Trophoblast cell (in vitro differentiated cells and primary cell): ENCODE data around the gene PCSK5.
A peak's percentile ranks its signal among the peaks of the same experiment; 100 is the strongest.

Experiments
- DNase-seq, 2 donors: peaks; one replicate each; pipeline ENCODE4 v3.0.0-alpha.2; 2016
- H2AFZ ChIP-seq: 2 replicates; pipeline ENCODE4 v1.6.1; 2013; ENCODE audit warnings: low read length, moderate library complexity, mild to moderate bottlenecking; ENCODE audit not compliant: insufficient read depth, poor library complexity
- H2AK5ac ChIP-seq: 2 replicates; pipeline ENCODE4 v1.6.1; 2013; ENCODE audit warnings: mild to moderate bottlenecking, low read length
- H2BK120ac ChIP-seq: 2 replicates; pipeline ENCODE4 v1.6.1; 2013; ENCODE audit warnings: low read length, mild to moderate bottlenecking, moderate library complexity; ENCODE audit not compliant: insufficient read depth, poor library complexity
- H2BK12ac ChIP-seq: 2 replicates; pipeline ENCODE4 v1.6.1; 2013; ENCODE audit warnings: mild to moderate bottlenecking, low read length, moderate library complexity
- H2BK5ac ChIP-seq: 2 replicates; pipeline ENCODE4 v1.6.1; 2013; ENCODE audit warnings: low read length, low read depth, moderate library complexity, mild to moderate bottlenecking; ENCODE audit not compliant: poor library complexity
- H3K14ac ChIP-seq: 2 replicates; pipeline ENCODE4 v1.6.1; 2013; ENCODE audit warnings: mild to moderate bottlenecking, low read length
- H3K18ac ChIP-seq: 2 replicates; pipeline ENCODE4 v1.6.1; 2013; ENCODE audit warnings: mild to moderate bottlenecking, low read length
- H3K23ac ChIP-seq: 2 replicates; pipeline ENCODE4 v1.6.1; 2013; ENCODE audit warnings: low read length
- H3K27ac ChIP-seq: 2 replicates; pipeline ENCODE4 v1.5.1; 2013; ENCODE audit warnings: low read depth, mild to moderate bottlenecking, inconsistent platforms, low read length, moderate library complexity
- H3K27me3 ChIP-seq: 2 replicates; pipeline ENCODE4 v1.6.1; 2013; ENCODE audit warnings: inconsistent platforms, mild to moderate bottlenecking, low read length, moderate library complexity; ENCODE audit not compliant: insufficient read depth
- H3K36me3 ChIP-seq, 2 experiments: 1 replicate in 1 of 2; 2 replicates in 1 of 2; pipeline ENCODE4 v1.6.1; 2013; ENCODE audit warnings: low read length in 2 of 2, mild to moderate bottlenecking in 2 of 2, moderate library complexity in 1 of 2; ENCODE audit not compliant: insufficient read depth in 2 of 2, control insufficient read depth in 1 of 2
- H3K4ac ChIP-seq: 2 replicates; pipeline ENCODE4 v1.6.1; 2013; ENCODE audit warnings: low read depth, mild to moderate bottlenecking, low read length, moderate library complexity
- H3K4me1 ChIP-seq, 2 experiments: 1 replicate in 1 of 2; 2 replicates in 1 of 2; pipeline ENCODE4 v1.6.1; 2013; ENCODE audit warnings: low read length in 2 of 2, mild to moderate bottlenecking in 2 of 2, moderate library complexity in 1 of 2; ENCODE audit not compliant: insufficient read depth in 2 of 2, control insufficient read depth in 1 of 2
- H3K4me2 ChIP-seq: 2 replicates; pipeline ENCODE4 v1.6.1; 2013; ENCODE audit warnings: inconsistent platforms, mild to moderate bottlenecking, low read length, moderate library complexity
- H3K4me3 ChIP-seq: 2 replicates; pipeline ENCODE4 v1.5.1; 2013; ENCODE audit warnings: mild to moderate bottlenecking, low read depth, low read length, inconsistent platforms
- H3K79me1 ChIP-seq: one replicate; pipeline ENCODE4 v1.6.1; 2013; ENCODE audit warnings: low read length
- H3K79me2 ChIP-seq: 2 replicates; pipeline ENCODE4 v1.6.1; 2013; ENCODE audit warnings: low read length, mild to moderate bottlenecking; ENCODE audit not compliant: control insufficient read depth, insufficient read depth, poor library complexity
- H3K9ac ChIP-seq: 2 replicates; pipeline ENCODE4 v1.6.1; 2013; ENCODE audit warnings: mild to moderate bottlenecking, low read length
- H3K9me3 ChIP-seq: 2 replicates; pipeline ENCODE4 v1.6.1; 2013; ENCODE audit warnings: low read depth, mild to moderate bottlenecking, control low read depth, inconsistent platforms, low read length; ENCODE audit not compliant: insufficient read depth
- H4K12ac ChIP-seq: 2 replicates; pipeline ENCODE4 v1.6.1; 2013; ENCODE audit warnings: low read depth, mild to moderate bottlenecking, low read length, moderate library complexity
- H4K8ac ChIP-seq: 2 replicates; pipeline ENCODE4 v1.6.1; 2013; ENCODE audit warnings: low read depth, mild to moderate bottlenecking, low read length, moderate library complexity
- H4K91ac ChIP-seq: one replicate; pipeline ENCODE4 v1.6.1; 2013; ENCODE audit warnings: low read depth, mild to moderate bottlenecking, low read length, moderate library complexity
- WGBS: extraction: QIAGEN DNeasy Blood & Tissue Kit; methylation state at CpG from one replicate; pipeline ENCODE4 v1.1.7; 2013; ENCODE audit warnings: missing lambda C conversion rate; ENCODE audit not compliant: insufficient read length, insufficient coverage; ENCODE audit errors: extremely low coverage; 5-methylcytosine and 5-hydroxymethylcytosine counted together

The PCSK5 gene

GRCh38 chr9:75976549-75976948 is 86.1 kb downstream of the PCSK5 start:
- Histone ChIP-seq H3K79me1 (no peaks in the 10 kb centered on the region), H3K4ac (no peak overlapping the region), H2BK5ac (no peak overlapping the region), H3K18ac (no peak overlapping the region), H2AFZ (no peak overlapping the region), H3K79me2 (no peaks in the 10 kb centered on the region), H3K4me3 (no peak overlapping the region), H3K14ac (no peak overlapping the region), H4K12ac (no peak overlapping the region), H3K27ac (no peak overlapping the region), H3K4me2 (no peak overlapping the region), H3K27me3 (no peaks in the 10 kb centered on the region), H4K8ac (no peak overlapping the region), H2AK5ac (no peak overlapping the region), H4K91ac (no peak overlapping the region), H3K9ac (no peak overlapping the region), H2BK120ac (no peak overlapping the region), H3K36me3 (no peaks in the 10 kb centered on the region), H3K4me1 (peaks cover 7 to 10% of the 10 kb centered on the region in 2 experiments), H3K9me3 (no peaks in the 10 kb centered on the region), H2BK12ac (no peak overlapping the region), H3K23ac (no peak overlapping the region)
- DNase-seq, result no peak

DNA sequence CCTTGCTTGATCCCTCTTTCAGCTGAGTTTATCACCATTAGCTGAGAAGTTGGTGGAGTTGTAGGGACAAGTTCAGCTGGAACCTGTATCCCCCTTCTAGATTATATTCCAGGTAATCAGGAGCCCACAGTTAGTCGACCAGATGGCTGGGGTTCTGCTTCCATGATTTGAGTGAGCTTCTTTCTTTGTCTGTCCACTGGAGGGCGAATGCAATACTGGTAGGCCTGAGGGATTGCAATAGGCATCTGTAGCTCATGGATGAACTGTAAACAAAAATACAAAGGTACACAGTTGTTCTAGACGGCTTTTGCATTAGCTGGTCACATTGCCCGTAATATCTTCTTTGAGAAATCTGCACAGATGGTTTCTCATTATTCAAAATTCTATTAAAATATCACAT is 88.9 kb downstream of the PCSK5 start:
- Histone ChIP-seq H3K36me3 (no peaks in the 10 kb centered on the region), H2BK5ac (no peak overlapping the region), H3K4me2 (no peak overlapping the region), H3K27ac (no peak overlapping the region), H3K14ac (no peak overlapping the region), H2BK12ac (no peak overlapping the region), H3K18ac (no peak overlapping the region), H2AK5ac (no peak overlapping the region), H2AFZ (no peak overlapping the region), H3K79me1 (no peaks in the 10 kb centered on the region), H3K4me1 (peaks cover 5% of the 10 kb centered on the region in 2 experiments), H3K4me3 (no peak overlapping the region), H3K79me2 (no peaks in the 10 kb centered on the region), H4K91ac (no peak overlapping the region), H3K9me3 (no peaks in the 10 kb centered on the region), H3K23ac (no peak overlapping the region), H3K27me3 (no peaks in the 10 kb centered on the region), H4K8ac (no peak overlapping the region), H3K4ac (no peak overlapping the region), H4K12ac (no peak overlapping the region), H2BK120ac (no peak overlapping the region), H3K9ac (no peak overlapping the region)
- peak in 1 of 2 donors; percentile 56 for DNase-seq
- no CpG with 5 or more reads among the region's 4 CpGs for WGBS

DNA sequence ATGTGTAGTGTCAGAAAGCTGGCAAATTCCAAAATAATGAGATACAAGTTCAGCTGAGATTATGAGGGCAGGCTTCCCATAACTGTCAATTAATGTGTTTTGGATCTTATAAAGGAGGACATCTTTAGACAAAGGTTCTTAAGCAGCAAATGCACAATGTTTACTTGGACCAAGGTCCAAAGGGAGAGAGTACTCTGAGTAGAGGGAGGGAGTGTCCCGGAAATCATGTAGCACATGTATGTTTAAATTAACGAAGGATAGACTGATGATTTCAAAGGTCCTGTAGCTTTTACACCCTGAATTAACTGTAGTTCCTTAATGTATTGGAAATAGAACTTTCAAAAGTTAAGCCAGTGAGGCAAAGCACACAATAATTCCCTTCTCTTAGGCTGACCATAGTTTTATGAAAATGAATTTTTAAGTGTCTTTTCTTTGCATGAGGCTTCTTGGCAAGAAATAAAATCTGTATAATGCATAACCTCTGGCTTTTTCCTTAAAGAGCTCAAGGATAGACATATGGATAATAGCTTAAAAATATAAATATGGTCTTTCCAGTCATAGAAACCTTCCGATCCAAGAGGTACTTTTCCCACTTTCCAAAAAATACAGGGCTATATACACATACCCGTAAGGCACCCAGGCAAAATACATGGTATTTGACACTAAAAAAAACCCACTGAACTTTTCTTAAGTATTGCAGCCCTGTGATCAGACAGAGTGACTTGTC is 93.0 kb downstream of the PCSK5 start:
- no CpG with 5 or more reads among the region's 4 CpGs for WGBS

GRCh38 chr9:75985515-75985914 is 95.0 kb downstream of the PCSK5 start:
- Histone ChIP-seq H2BK120ac (no peak overlapping the region), H3K9me3 (no peaks in the 10 kb centered on the region), H3K4me2 (no peak overlapping the region), H2AFZ (no peak overlapping the region), H3K23ac (no peak overlapping the region), H3K36me3 (peaks cover 3 to 7% of the 10 kb centered on the region in 2 experiments), H3K14ac (no peak overlapping the region), H2BK5ac (no peak overlapping the region), H3K9ac (no peak overlapping the region), H3K27ac (no peak overlapping the region), H2BK12ac (no peak overlapping the region), H3K79me2 (no peaks in the 10 kb centered on the region), H4K91ac (no peak overlapping the region), H2AK5ac (no peak overlapping the region), H3K4ac (no peak overlapping the region), H3K18ac (no peak overlapping the region), H3K79me1 (no peaks in the 10 kb centered on the region), H4K12ac (no peak overlapping the region), H3K4me3 (no peak overlapping the region), H3K4me1 (peaks cover 3% of the 10 kb centered on the region in 2 experiments), H4K8ac (no peak overlapping the region), H3K27me3 (no peaks in the 10 kb centered on the region)
- no CpG with 5 or more reads among the region's 3 CpGs for WGBS
- no peak for DNase-seq

More for the DNA sequence above, 93.0 kb downstream of the PCSK5 start:
- Histone ChIP-seq H3K79me1 (no peaks in the 10 kb centered on the region), H2BK12ac (no peak overlapping the region), H3K27ac (no peak overlapping the region), H3K18ac (no peak overlapping the region), H3K14ac (no peak overlapping the region), H3K9me3 (no peaks in the 10 kb centered on the region), H4K12ac (no peak overlapping the region), H3K4ac (no peak overlapping the region), H3K79me2 (no peaks in the 10 kb centered on the region), H3K4me3 (no peak overlapping the region), H4K91ac (no peak overlapping the region), H3K4me1 (peaks cover 3% of the 10 kb centered on the region in 2 experiments), H2BK5ac (no peak overlapping the region), H2BK120ac (no peak overlapping the region), H2AK5ac (no peak overlapping the region), H3K23ac (no peak overlapping the region), H3K9ac (no peak overlapping the region), H3K27me3 (no peaks in the 10 kb centered on the region), H3K4me2 (no peak overlapping the region), H2AFZ (no peak overlapping the region), H4K8ac (no peak overlapping the region), H3K36me3 (peaks cover 3 to 7% of the 10 kb centered on the region in 2 experiments)
- DNase-seq, result no peak
